ENCODE results near the gene DENND1C. TPM values are rescaled to one million over a fixed set of nuclear protein-coding genes. Genes with fewer than 3 reads are reported as not detected.
A peak's percentile ranks its signal among the peaks of the same experiment; 100 is the strongest.

Gene DENND1C
- total RNA-seq, 4 donors from 2014 or later = 0.27 to 1.2 (median 0.29) TPM; not detected in 1

DNA sequence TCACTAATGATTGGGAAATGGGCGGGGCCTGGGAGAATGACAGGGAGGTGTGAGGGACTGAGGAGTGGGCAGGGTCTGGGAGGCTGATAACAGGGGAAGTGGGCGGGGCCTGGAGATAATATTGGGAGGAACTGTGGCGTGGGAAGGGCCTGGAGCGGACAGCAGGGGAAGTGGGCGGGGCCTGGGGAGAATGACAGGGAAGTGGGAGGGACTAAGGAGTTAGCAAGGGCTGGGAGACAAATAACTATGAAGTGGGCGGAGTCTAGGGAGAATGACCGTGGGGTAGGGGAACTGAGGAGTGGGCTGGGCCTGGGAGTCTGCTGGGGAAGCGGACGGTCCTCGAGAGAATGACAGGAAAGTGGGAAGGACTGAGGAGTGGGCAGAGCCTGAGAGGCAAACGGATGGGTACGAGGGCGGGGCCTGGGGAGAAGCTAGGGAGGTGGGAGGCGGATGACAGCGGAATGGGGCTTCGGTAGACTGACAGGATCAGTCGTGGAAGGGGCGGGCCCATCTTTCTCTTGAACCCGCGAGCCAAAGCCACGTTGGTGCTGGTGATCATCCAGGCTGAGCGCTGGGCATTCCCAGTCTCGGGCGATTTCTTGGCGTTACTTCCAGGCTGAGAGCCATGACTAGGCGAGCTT, 34.6 kb upstream of the DENND1C start:
- Histone ChIP-seq H3K4me3 (peak overlapping the region; percentile 63 to 82 (median 76)), H3K27ac (peak overlapping the region; percentile 64 to 82 (median 73)), H3K27me3 (no peaks in the 10 kb centered on the region), H3K9me3 (no peaks in the 10 kb centered on the region), H3K36me3 (no peaks in the 10 kb centered on the region), H3K4me1 (peaks cover 0 to 2% of the 10 kb centered on the region in 2 donors)
- DNase-seq = peak; percentile 80 to 81
- intact Hi-C loops (cut with DNase I; ENCODE audit: low total_unique reads) (loop anchor here (2.0 kb wide), 3 partner anchors 15 to 347 kb away; partner anchors contain the start of genes GPR108 and TNFSF9), in situ Hi-C loops (cut with MboI; ENCODE audit: low sequenced_read_pairs in 4 of 4) (loop anchor here in 3 of 4 donors (10.0 to 25.0 kb wide), 3 partner anchors 119 to 346 kb away; partner anchors contain the start of genes GPR108 (in 1 of the 3) and TRIP10 (in 1 of the 3))
- TF ChIP-seq, protein P1, sequence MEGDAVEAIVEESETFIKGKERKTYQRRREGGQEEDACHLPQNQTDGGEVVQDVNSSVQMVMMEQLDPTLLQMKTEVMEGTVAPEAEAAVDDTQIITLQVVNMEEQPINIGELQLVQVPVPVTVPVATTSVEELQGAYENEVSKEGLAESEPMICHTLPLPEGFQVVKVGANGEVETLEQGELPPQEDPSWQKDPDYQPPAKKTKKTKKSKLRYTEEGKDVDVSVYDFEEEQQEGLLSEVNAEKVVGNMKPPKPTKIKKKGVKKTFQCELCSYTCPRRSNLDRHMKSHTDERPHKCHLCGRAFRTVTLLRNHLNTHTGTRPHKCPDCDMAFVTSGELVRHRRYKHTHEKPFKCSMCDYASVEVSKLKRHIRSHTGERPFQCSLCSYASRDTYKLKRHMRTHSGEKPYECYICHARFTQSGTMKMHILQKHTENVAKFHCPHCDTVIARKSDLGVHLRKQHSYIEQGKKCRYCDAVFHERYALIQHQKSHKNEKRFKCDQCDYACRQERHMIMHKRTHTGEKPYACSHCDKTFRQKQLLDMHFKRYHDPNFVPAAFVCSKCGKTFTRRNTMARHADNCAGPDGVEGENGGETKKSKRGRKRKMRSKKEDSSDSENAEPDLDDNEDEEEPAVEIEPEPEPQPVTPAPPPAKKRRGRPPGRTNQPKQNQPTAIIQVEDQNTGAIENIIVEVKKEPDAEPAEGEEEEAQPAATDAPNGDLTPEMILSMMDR (IDR thresholded peaks at IDR 0.05 in 4 of 5, conservative IDR thresholded peaks at IDR 0.05 in 1 of 5) = no peak
- peak; percentile 9 to 41 for TF ChIP-seq POLR2A (IDR thresholded peaks at IDR 0.05)
- peak; percentile 89 to 93 for ATAC-seq

DNA sequence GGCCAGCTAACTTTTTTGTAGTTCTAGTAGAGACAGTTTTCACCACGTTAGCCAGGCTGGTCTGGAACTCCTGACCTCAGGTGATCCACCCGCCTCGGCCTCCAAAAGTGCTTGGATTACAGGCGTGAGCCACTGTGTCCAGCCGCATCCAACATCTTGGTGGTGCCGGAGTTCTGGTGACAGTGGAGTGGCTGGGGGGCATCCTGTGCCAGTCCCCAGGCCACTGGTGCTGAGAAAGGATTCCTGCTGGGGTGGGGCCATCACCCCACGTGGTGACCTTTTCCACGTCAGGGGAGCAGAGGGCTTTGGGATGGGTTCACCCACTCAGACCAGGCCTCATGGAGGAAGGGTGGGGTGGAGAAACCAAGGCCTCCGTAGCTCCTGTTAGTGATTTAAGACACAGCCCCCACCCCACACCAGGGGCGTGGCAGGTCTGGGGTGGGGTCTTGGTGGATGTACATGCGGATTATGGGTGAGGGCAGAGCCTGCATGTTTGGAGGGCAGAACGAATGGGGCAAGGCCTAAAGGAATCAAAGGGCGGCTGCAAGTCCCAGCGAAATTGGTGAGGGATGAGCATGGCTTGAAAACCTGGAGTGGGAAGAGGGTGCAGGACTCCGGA, 33.4 kb upstream of the DENND1C start:
- in situ Hi-C loops (cut with MboI; ENCODE audit: low sequenced_read_pairs in 4 of 4) = loop anchor here in 3 of 4 donors (10.0 to 25.0 kb wide), 3 partner anchors 120 to 347 kb away; partner anchors contain the start of genes GPR108 (in 1 of the 3) and TRIP10 (in 1 of the 3)

GRCh38 chr19:6514089-6514488, 32.5 kb upstream of the DENND1C start:
- in situ Hi-C loops (cut with MboI; ENCODE audit: low sequenced_read_pairs in 4 of 4) = loop anchor here in 3 of 4 donors (10.0 to 25.0 kb wide), 3 partner anchors 121 to 348 kb away; partner anchors contain the start of genes GPR108 (in 1 of the 3) and TRIP10 (in 1 of the 3)
- ATAC-seq = no peak
- intact Hi-C loops (cut with DNase I; ENCODE audit: low total_unique reads) = no loop called here

More for the DNA sequence above, 33.4 kb upstream of the DENND1C start:
- Histone ChIP-seq H3K4me3 (no peak overlapping the region), H3K4me1 (peaks cover 0 to 2% of the 10 kb centered on the region in 2 donors), H3K27ac (no peak overlapping the region), H3K9me3 (no peaks in the 10 kb centered on the region), H3K36me3 (no peaks in the 10 kb centered on the region), H3K27me3 (no peaks in the 10 kb centered on the region)
- ATAC-seq (no peak), DNase-seq (no peak)
- intact Hi-C loops (cut with DNase I; ENCODE audit: low total_unique reads) = no loop called here
- TF ChIP-seq, protein P1 (IDR thresholded peaks at IDR 0.05 in 4 of 5, conservative IDR thresholded peaks at IDR 0.05 in 1 of 5) = no peak
- TF ChIP-seq POLR2A (IDR thresholded peaks at IDR 0.05) = no peak

DNA sequence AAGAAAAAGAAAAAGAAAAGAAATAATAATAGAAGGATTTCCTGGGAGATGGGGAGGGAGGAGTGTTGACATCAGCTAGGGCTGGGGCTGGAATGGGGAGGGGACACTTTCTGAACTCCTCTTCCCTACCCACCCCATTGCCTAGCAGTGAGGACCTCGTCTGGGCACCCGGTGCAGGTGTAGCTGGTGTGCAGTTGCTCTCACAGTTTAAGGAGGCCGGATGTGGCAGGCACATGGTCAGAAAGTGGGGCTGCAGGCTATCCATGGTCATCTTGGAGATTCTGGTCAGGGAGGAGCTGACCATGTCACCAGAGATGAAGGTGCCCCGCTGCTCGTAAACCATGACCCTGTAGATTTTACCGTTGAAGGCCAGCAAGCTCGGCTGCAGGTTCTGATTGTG, 29.0 kb upstream of the DENND1C start:
- in situ Hi-C loops (cut with MboI; ENCODE audit: low sequenced_read_pairs in 4 of 4) = loop anchor here in 3 of 4 donors (10.0 to 25.0 kb wide), 3 partner anchors 124 to 352 kb away; partner anchors contain the start of genes GPR108 (in 1 of the 3) and TRIP10 (in 1 of the 3)
- H3K27me3 ChIP-seq = no peaks in the 10 kb centered on the region
- DNase-seq = no peak
- H3K4me1 ChIP-seq = peaks cover 0 to 5% of the 10 kb centered on the region in 2 donors
- H3K4me3 ChIP-seq = no peak overlapping the region
- no peaks in the 10 kb centered on the region for H3K36me3 ChIP-seq
- TF ChIP-seq, protein P1 (IDR thresholded peaks at IDR 0.05 in 4 of 5, conservative IDR thresholded peaks at IDR 0.05 in 1 of 5) = no peak
- no peak for TF ChIP-seq POLR2A (IDR thresholded peaks at IDR 0.05)
- H3K9me3 ChIP-seq = no peaks in the 10 kb centered on the region
- intact Hi-C loops (cut with DNase I; ENCODE audit: low total_unique reads) = no loop called here
- no peak overlapping the region for H3K27ac ChIP-seq
- ATAC-seq = no peak

More at GRCh38 chr19:6514089-6514488, 32.5 kb upstream of the DENND1C start:
- H3K4me3 ChIP-seq = no peak overlapping the region
- H3K27ac ChIP-seq = no peak overlapping the region
- DNase-seq = no peak
- peaks cover 2 to 5% of the 10 kb centered on the region in 2 donors for H3K4me1 ChIP-seq
- no peak for TF ChIP-seq POLR2A (IDR thresholded peaks at IDR 0.05)
- TF ChIP-seq, protein P1 (IDR thresholded peaks at IDR 0.05 in 4 of 5, conservative IDR thresholded peaks at IDR 0.05 in 1 of 5) = no peak
- no peaks in the 10 kb centered on the region for H3K36me3 ChIP-seq
- H3K27me3 ChIP-seq = no peaks in the 10 kb centered on the region
- H3K9me3 ChIP-seq = no peaks in the 10 kb centered on the region

Measured in gastrocnemius medialis (tissue), 4 donors.